RWPE1 (cell line): ENCODE results near the gene HDLBP.

ENCODE experiments used
- CTCF ChIA-PET: fragments of 350-600 bp; sonication (Branson Sonifier 250); formaldehyde crosslinking; extraction: SDS; loops from one replicate; lab custom pipeline; 2021; lab: Yijun Ruan, JAX
- POLR2A ChIA-PET: fragments of 400-600 bp; formaldehyde crosslinking; extraction: SDS; loops from one replicate; lab custom pipeline; 2020; ENCODE audit warnings: antibody characterized with exemption; ENCODE audit not compliant: low non-redundant PET; lab: Yijun Ruan, JAX
- DNase-seq: peaks from one replicate; pipeline ENCODE4 v3.0.0; 2012; ENCODE audit warnings: low spot score
- H3K27ac ChIP-seq: fragments of 450-650 bp; 2 replicates; pipeline ENCODE4 v1.5.1; 2017
- TF ChIP-seq, protein P1 (sequence below): fragments of 450-650 bp; conservative IDR thresholded peaks from 2 replicates; pipeline ENCODE4 v1.5.1; 2017; ENCODE audit warnings: low read depth, mild to moderate bottlenecking

The HDLBP gene

DNA sequence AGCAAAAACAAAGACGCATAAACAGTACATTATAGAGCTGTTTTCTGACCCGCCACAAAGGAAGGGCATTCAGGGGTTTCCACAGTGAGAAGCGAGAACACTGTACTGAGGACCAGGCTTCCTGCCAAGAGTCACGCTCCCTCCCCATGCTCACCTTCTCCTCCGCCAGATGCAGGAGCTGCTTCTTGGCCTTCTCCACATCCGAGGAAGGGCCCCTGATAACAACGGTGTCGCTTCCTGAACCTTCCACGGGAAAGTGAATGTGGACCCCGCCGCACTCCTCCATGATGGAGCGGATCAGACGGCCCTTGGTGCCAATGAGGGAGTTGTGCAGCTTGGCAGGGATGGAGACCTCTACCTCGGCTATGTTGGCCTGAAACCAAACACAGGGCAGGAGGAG lies 73.2 kb downstream of the HDLBP start:
- peak overlapping the region; percentile 9; the same call in 1 of the 2 replicates for H3K27ac ChIP-seq
- ChIA-PET CTCF (no interaction called here), POLR2A (no interaction called here)
- TF ChIP-seq, protein P1, sequence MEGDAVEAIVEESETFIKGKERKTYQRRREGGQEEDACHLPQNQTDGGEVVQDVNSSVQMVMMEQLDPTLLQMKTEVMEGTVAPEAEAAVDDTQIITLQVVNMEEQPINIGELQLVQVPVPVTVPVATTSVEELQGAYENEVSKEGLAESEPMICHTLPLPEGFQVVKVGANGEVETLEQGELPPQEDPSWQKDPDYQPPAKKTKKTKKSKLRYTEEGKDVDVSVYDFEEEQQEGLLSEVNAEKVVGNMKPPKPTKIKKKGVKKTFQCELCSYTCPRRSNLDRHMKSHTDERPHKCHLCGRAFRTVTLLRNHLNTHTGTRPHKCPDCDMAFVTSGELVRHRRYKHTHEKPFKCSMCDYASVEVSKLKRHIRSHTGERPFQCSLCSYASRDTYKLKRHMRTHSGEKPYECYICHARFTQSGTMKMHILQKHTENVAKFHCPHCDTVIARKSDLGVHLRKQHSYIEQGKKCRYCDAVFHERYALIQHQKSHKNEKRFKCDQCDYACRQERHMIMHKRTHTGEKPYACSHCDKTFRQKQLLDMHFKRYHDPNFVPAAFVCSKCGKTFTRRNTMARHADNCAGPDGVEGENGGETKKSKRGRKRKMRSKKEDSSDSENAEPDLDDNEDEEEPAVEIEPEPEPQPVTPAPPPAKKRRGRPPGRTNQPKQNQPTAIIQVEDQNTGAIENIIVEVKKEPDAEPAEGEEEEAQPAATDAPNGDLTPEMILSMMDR: no peak
- DNase-seq: no peak

DNA sequence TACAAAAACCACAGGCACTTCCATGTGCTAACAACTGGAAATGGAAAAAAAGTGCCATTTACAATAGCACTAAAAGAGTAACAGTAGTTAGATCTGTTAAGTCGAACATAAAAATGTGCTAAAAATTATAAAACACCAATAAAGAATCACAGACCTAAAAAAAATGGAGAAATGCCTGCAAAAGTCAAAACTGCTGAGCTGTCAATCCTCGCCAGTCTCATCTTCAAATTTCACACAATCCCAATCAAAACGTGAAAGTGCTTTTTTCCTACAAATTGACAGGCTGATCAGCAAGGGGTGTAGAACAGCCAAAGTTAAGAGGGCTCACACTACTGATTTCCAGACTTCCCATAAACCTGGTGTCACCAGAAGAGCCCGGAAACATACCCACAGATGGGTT lies 73.8 kb downstream of the HDLBP start:
- POLR2A ChIA-PET: interaction anchor here (0.7 kb wide), 1 partner anchor 15 kb away, joined by 3 read pairs; no protein-coding TSS in a partner anchor
- DNase-seq: no peak
- TF ChIP-seq, protein P1: no peak
- CTCF ChIA-PET: interaction anchor here (1.0 kb wide), 1 partner anchor 13 kb away, joined by 5 read pairs; no protein-coding TSS in a partner anchor
- H3K27ac ChIP-seq: no peak overlapping the region

DNA sequence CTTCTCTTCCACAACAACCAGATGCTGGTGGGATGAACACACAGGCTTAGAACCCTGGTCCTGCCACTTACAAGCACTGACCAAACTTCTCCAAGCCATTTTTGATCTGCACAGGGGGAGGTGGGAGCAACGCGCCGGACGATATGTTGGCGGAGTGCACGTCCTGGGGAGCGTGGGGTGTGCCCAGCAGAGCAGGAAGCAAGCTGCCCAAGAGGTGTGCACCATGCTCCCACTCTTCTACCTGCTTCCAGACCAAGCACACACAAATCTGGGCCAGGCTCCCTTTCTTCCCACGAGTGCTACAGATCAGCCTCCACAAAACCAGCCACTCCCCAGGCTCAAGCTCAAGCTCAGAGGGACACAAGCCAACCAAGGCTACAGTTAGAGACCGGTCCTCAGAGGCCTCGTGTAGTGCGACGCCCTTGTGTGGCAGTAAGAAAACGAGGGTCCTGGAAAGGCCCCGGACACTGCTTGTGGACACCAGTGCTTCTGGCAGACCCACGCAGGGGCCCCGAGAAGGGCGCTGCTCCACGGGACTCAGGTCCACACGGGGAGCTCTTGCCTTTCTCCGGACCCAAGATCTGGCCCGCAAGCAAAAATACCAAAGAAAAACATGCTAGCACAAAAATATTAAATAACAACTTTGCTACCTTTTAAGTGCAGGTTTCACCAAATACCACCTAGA lies 75.0 kb downstream of the HDLBP start:
- ChIA-PET CTCF (no interaction called here), POLR2A (no interaction called here)
- no peak for DNase-seq
- no peak overlapping the region for H3K27ac ChIP-seq
- TF ChIP-seq, protein P1: no peak

DNA sequence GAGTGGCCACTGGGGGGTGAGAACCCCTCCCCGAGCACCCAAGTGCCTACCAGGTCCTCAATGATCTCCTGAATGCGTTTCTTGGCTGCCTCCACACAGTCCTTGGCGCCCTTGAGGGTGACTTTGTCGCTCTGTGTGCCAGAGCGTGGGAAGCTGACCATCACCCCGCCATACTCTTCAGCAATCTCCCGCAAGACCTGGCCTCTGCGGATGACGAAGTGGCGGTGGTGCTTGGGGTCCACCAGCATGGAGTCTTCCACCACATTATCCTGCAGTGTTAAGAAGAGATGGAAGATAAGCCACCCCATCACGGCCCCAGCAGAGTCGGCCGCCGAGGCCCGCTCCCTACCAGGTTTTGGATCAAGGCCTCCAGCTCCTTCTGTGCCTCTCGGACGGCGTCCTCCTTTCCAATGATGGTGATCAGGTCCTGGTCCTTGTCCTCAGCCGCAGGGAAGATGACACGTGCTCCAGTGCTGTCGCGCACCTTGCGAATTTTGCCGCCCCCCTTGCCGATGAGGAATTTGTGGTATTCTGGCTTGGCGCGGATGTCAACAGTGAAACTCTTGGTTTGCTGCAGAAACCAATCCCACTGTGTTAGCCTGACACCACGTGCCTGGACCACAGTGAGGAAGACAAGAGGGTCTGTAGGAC lies 75.8 kb downstream of the HDLBP start:
- TF ChIP-seq, protein P1: no peak
- ChIA-PET CTCF (no interaction called here), POLR2A (no interaction called here)
- DNase-seq: no peak
- H3K27ac ChIP-seq: no peak overlapping the region

DNA sequence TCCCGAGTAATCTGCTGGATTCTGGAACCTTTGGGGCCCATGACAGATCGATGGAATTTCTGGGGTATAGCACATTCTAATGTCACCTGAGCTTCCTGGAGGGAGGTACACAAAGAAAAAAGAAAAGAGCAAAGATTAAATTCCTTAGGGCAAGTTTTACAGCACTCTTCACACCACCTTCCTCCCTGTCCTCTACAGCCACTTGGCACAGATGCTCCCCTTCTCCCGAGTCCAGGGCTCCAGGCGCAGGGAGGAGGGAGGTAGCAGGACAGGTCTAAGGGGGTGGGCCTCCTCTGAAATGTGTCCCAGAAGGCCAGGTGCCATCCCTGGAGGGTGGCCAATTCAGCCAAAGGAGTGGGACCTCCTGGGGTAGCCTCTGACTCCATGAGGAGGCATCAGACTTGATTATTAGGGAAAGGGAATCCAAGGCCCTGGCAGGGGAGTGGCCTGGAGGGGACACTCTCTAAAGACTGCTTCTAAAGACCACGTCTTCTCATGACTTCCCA lies 76.7 kb downstream of the HDLBP start:
- no peak overlapping the region for H3K27ac ChIP-seq
- CTCF ChIA-PET: interaction anchor here (0.7 kb wide), 1 partner anchor 10 kb away, joined by 3 read pairs; no protein-coding TSS in a partner anchor
- DNase-seq: no peak
- POLR2A ChIA-PET: no interaction called here
- TF ChIP-seq, protein P1: no peak

DNA sequence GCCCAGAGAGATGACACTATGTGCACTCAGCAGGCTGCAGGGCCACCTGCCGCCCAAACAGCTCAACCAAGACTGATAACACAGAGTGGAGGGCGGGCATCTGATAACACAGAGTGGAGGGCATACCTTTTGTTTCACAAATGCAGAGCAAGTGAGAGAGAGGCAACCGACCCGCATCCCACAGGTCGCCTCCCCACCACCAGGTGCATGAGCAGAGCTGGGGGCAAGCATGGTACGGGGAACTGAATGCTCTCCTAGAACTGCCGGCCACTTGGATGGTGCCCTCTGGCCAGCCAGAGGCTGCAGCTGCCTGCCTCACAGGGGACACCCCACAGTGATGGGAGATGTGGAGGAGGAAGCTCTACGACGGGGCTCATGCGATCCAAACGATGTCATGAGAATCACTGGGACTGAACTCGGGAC lies 77.5 kb downstream of the HDLBP start:
- no peak for DNase-seq
- TF ChIP-seq, protein P1: no peak
- POLR2A ChIA-PET: no interaction called here
- CTCF ChIA-PET: no interaction called here
- 0 out of 2 replicates have a peak overlapping the region, but pooled peaks have one; percentile 5 for H3K27ac ChIP-seq
